SK-N-SH (cell line): ENCODE measurements around the gene PDE4D. TPM values are rescaled to one million over a fixed set of nuclear protein-coding genes. Genes with fewer than 3 reads are reported as not detected.
A peak's percentile ranks its signal among the peaks of the same experiment; 100 is the strongest.

Source experiments
- CTCF ChIA-PET: fragments of 300-600, 350-600 bp; formaldehyde crosslinking; extraction: SDS; loops from one replicate; lab custom pipeline; 2021; lab: Yijun Ruan, JAX
- POLR2A ChIA-PET: fragments of 350-600 bp; sonication (Branson Sonifier 250); formaldehyde crosslinking; extraction: SDS; loops from one replicate; lab custom pipeline; 2020; ENCODE audit warnings: antibody characterized with exemption, inconsistent platforms; lab: Yijun Ruan, JAX
- DNase-seq: peaks from one replicate; pipeline ENCODE4 v3.0.0; 2012
- H2AFZ ChIP-seq: fragments of 200-600 bp; sonication (generic); 2 replicates; pipeline ENCODE4 v1.8.1; 2016; ENCODE audit warnings: antibody characterized with exemption, mild to moderate bottlenecking, low read depth
- H3F3A ChIP-seq: fragments of 200-600 bp; sonication (generic); replicated peaks from 2 replicates; pipeline ENCODE3; 2016; ENCODE audit warnings: antibody characterized with exemption, mild to moderate bottlenecking; ENCODE audit not compliant: insufficient read depth
- H3K27ac ChIP-seq, 2 experiments: fragments of 200-500 bp in 1 of 2; fragments of 200-600 bp in 1 of 2; sonication (Bioruptor generic) in 1 of 2; sonication (generic), shearing (Covaris generic) in 1 of 2; 2 replicates each; pipeline versions ENCODE4 v1.5.1 to v1.6.1; 2014 to 2016; ENCODE audit warnings: low read depth in 2 of 2, inconsistent platforms in 1 of 2, low read length in 1 of 2, mild to moderate bottlenecking in 1 of 2, mixed read lengths in 1 of 2
- H3K27me3 ChIP-seq: fragments of 200-600 bp; sonication (generic), shearing (Covaris generic); 2 replicates; pipeline ENCODE4 v1.6.1; 2016; ENCODE audit warnings: mixed run types; ENCODE audit not compliant: insufficient read depth
- H3K36me3 ChIP-seq, 2 experiments: fragments of 200-500 bp in 1 of 2; fragments of 200-600 bp in 1 of 2; sonication (Bioruptor generic) in 1 of 2; sonication (generic) in 1 of 2; replicated peaks in 1 of 2; 2 replicates each; pipeline versions ENCODE3 to v1.5.1; 2014 to 2016; ENCODE audit warnings: low read length in 1 of 2, mild to moderate bottlenecking in 1 of 2; ENCODE audit not compliant: insufficient read depth in 2 of 2, control insufficient read depth in 1 of 2
- H3K4me1 ChIP-seq, 2 experiments: fragments of 200-500 bp in 1 of 2; fragments of 200-600 bp in 1 of 2; sonication (Bioruptor generic) in 1 of 2; sonication (generic), shearing (Covaris generic) in 1 of 2; 2 replicates each; pipeline versions ENCODE4 v1.5.1 to v1.6.1; 2014 to 2016; ENCODE audit warnings: low read depth in 1 of 2, low read length in 1 of 2, mixed run types in 1 of 2; ENCODE audit not compliant: insufficient read depth in 2 of 2, control insufficient read depth in 1 of 2
- H3K4me2 ChIP-seq: fragments of 200-600 bp; sonication (generic), shearing (Covaris generic); 2 replicates; pipeline ENCODE4 v1.6.1; 2017; ENCODE audit warnings: mixed run types
- H3K4me3 ChIP-seq, 2 experiments: fragments of 200-500 bp in 1 of 2; fragments of 200-600 bp in 1 of 2; sonication (Bioruptor generic) in 1 of 2; sonication (generic), shearing (Covaris generic) in 1 of 2; 2 replicates each; pipeline versions ENCODE4 v1.5.1 to v1.8.1; 2014 to 2016; ENCODE audit warnings: low read depth in 2 of 2, inconsistent platforms in 1 of 2, low read length in 1 of 2, mild to moderate bottlenecking in 1 of 2, mixed read lengths in 1 of 2, moderate library complexity in 1 of 2
- H3K79me2 ChIP-seq: fragments of 200-600 bp; sonication (generic); 2 replicates; pipeline ENCODE4 v1.8.1; 2017; ENCODE audit warnings: mild to moderate bottlenecking; ENCODE audit not compliant: insufficient read depth
- H3K9ac ChIP-seq: fragments of 200-600 bp; sonication (generic); 2 replicates; pipeline ENCODE4 v1.6.1; 2017; ENCODE audit warnings: mixed run types
- H3K9me2 ChIP-seq: fragments of 200-600 bp; sonication (generic); 2 replicates; pipeline ENCODE4 v1.6.1; 2017; ENCODE audit warnings: mixed run types
- H3K9me3 ChIP-seq: fragments of 200-600 bp; sonication (generic); 2 replicates; pipeline ENCODE4 v1.6.1; 2017; ENCODE audit warnings: mixed run types, mild to moderate bottlenecking, moderate library complexity
- H4K20me1 ChIP-seq: fragments of 200-600 bp; sonication (generic); 2 replicates; pipeline ENCODE4 v1.6.1; 2017; ENCODE audit warnings: mild to moderate bottlenecking, mixed run types; ENCODE audit not compliant: insufficient read depth
- ELF1 ChIP-seq: IDR thresholded peaks from 2 replicates; pipeline ENCODE4 v1.4.0; 2012
- FOXJ3 ChIP-seq: sonication (generic); formaldehyde crosslinking; IDR thresholded peaks from 2 replicates; pipeline ENCODE4 v1.5.1; 2020; ENCODE audit warnings: mild to moderate bottlenecking, missing genetic modification reagents
- FOXM1 ChIP-seq: IDR thresholded peaks from 2 replicates; pipeline ENCODE4 v1.4.0; 2012; ENCODE audit warnings: low read depth, mild to moderate bottlenecking
- GABPA ChIP-seq: IDR thresholded peaks from 2 replicates; pipeline ENCODE4 v1.4.0; 2012; ENCODE audit warnings: low read depth, mild to moderate bottlenecking
- JUND ChIP-seq: IDR thresholded peaks from 2 replicates; pipeline ENCODE4 v1.4.0; 2012
- MXI1 ChIP-seq: IDR thresholded peaks from 2 replicates; pipeline ENCODE4 v1.6.1; 2012; ENCODE audit warnings: mild to moderate bottlenecking, low read depth, low read length, improper control_type of control experiment
- NRF1 ChIP-seq: IDR thresholded peaks from 2 replicates; pipeline ENCODE4 v1.6.1; 2012; ENCODE audit warnings: low read depth, mild to moderate bottlenecking, low read length
- RAD21 ChIP-seq: IDR thresholded peaks from 2 replicates; pipeline ENCODE4 v1.6.1; 2012; ENCODE audit warnings: mild to moderate bottlenecking, low read length
- RCOR1 ChIP-seq: fragments of 150-350 bp; IDR thresholded peaks from 2 replicates; pipeline ENCODE4 v1.6.1; 2017; ENCODE audit warnings: antibody characterized with exemption, low read length
- RFX5 ChIP-seq: IDR thresholded peaks from 2 replicates; pipeline ENCODE4 v1.6.1; 2012; ENCODE audit warnings: mild to moderate bottlenecking, improper control_type of control experiment, low read length
- RXRA ChIP-seq: IDR thresholded peaks from 2 replicates; pipeline ENCODE4 v1.4.0; 2012; ENCODE audit warnings: low read depth, mild to moderate bottlenecking, borderline replicate concordance
- SIN3A ChIP-seq: IDR thresholded peaks from 2 replicates; pipeline ENCODE4 v1.6.1; 2012; ENCODE audit warnings: low read depth, mild to moderate bottlenecking, low read length, moderate library complexity, borderline replicate concordance
- TAF1 ChIP-seq: IDR thresholded peaks from 2 replicates; pipeline ENCODE4 v1.6.1; 2012; ENCODE audit warnings: low read depth, mild to moderate bottlenecking, low read length, moderate library complexity, borderline replicate concordance
- TCF12 ChIP-seq: IDR thresholded peaks from 2 replicates; pipeline ENCODE4 v1.4.0; 2012
- TEAD4 ChIP-seq: IDR thresholded peaks from 2 replicates; pipeline ENCODE4 v1.4.0; 2012; ENCODE audit warnings: mild to moderate bottlenecking, borderline replicate concordance; ENCODE audit not compliant: insufficient read depth
- WGBS: methylation state at CpG from one replicate; pipeline ENCODE4 v1.1.6; 2017; ENCODE audit warnings: low lambda C conversion rate; 5-methylcytosine and 5-hydroxymethylcytosine counted together
- polyA plus RNA-seq, 3 experiments: library from polyadenylated mRNA; depleted of rRNA; stranded (reverse); fragments of >200 nt; gene quantifications; 2 replicates each; pipeline ENCODE4 v1.2.3, GENCODE V29; 2012
- TF ChIP-seq, protein P1 (sequence below): IDR thresholded peaks from 2 replicates; pipeline ENCODE4; 2012
- TF ChIP-seq, protein P2 (sequence below): IDR thresholded peaks from 2 replicates; pipeline ENCODE4 v1.4.0; 2012; ENCODE audit warnings: low read depth, borderline replicate concordance
- TF ChIP-seq, protein P3 (sequence below): fragments of 150-350 bp; IDR thresholded peaks from 2 replicates; pipeline ENCODE4 v1.6.1; 2016; ENCODE audit warnings: mild to moderate bottlenecking, low read depth, low read length
- TF ChIP-seq, protein P4 (sequence below): fragments of 200-600 bp; sonication (generic); IDR thresholded peaks from 2 replicates; pipeline ENCODE4 v1.6.1; 2017; ENCODE audit warnings: antibody characterized with exemption, mild to moderate bottlenecking, moderate library complexity
- TF ChIP-seq, protein P5 (sequence below): IDR thresholded peaks from 2 replicates; pipeline ENCODE4 v1.4.0; 2012; ENCODE audit warnings: low read depth

PDE4D gene
- polyA plus RNA-seq, 1 of the 3 experiments (the other 2 are of a cell fraction): 2.4 TPM

DNA sequence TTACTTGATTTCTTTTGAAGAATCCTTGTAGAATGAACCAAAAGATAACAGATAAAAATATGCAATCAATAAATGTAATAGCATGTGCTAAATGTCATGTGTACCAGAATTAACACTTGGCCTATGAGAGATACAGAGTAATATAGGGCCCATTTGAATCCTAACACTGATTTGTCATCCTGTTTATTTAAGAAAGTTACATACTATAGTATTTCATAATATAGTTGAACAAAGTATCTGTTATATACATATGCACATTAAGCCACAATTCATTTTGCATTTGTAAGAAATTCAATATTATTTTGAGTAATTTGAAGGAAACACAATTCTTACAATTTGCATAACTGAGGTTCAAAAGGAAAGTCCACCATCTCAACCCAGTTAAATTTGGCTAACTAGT is 389.5 kb downstream of the PDE4D start (continued):
- TF ChIP-seq SIN3A (no peak), RFX5 (no peak), MXI1 (no peak), RCOR1 (no peak), RAD21 (no peak), RXRA (no peak), JUND (no peak), FOXM1 (no peak)

DNA sequence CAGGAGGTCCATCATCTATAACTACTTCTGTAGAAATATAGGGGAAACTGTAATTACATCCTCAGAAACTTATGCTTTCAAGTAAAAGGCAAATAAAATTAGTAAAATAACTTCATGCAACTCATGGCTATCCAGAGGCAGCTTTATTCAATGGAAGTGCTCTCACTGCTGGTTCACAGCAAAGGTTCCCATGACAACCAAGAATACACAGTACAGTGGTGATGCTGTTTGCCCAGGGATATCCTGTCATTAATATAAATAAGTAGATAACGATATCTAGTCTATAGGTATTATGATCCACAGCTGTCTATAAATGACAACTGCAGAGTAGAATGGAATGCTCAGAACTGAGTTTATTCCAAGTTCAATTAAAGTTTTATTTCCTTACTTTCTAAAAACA is 390.3 kb downstream of the PDE4D start:
- H3K36me3 ChIP-seq: peaks cover 0 to 5% of the 10 kb centered on the region in 2 experiments
- DNase-seq: peak; percentile 12
- no peaks in the 10 kb centered on the region for H3K4me1 ChIP-seq
- H3F3A ChIP-seq: no peaks in the 10 kb centered on the region
- WGBS: 40% methylated on average over 1 of the region's 1 CpG
- CTCF ChIA-PET: interaction anchor here (1.2 to 2.8 kb wide), 4 partner anchors 15 to 170 kb away, joined by 3 to 13 read pairs (median 4); no protein-coding TSS in a partner anchor
- POLR2A ChIA-PET: no interaction called here
- H3K27me3 ChIP-seq: no peaks in the 10 kb centered on the region
- H3K27ac ChIP-seq: no peak overlapping the region
- no peak overlapping the region for H2AFZ ChIP-seq
- no peak overlapping the region for H3K4me3 ChIP-seq
- no peaks in the 10 kb centered on the region for H3K9me2 ChIP-seq
- H3K79me2 ChIP-seq: no peaks in the 10 kb centered on the region
- H3K9ac ChIP-seq: no peak overlapping the region
- no peaks in the 10 kb centered on the region for H3K9me3 ChIP-seq
- H3K4me2 ChIP-seq: no peak overlapping the region
- no peaks in the 10 kb centered on the region for H4K20me1 ChIP-seq
- TF ChIP-seq, protein P1, sequence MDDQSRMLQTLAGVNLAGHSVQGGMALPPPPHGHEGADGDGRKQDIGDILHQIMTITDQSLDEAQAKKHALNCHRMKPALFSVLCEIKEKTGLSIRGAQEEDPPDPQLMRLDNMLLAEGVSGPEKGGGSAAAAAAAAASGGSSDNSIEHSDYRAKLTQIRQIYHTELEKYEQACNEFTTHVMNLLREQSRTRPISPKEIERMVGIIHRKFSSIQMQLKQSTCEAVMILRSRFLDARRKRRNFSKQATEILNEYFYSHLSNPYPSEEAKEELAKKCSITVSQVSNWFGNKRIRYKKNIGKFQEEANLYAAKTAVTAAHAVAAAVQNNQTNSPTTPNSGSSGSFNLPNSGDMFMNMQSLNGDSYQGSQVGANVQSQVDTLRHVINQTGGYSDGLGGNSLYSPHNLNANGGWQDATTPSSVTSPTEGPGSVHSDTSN: no peak
- TF ChIP-seq RAD21: no peak
- no peak for TF ChIP-seq ELF1
- TF ChIP-seq, protein P2, sequence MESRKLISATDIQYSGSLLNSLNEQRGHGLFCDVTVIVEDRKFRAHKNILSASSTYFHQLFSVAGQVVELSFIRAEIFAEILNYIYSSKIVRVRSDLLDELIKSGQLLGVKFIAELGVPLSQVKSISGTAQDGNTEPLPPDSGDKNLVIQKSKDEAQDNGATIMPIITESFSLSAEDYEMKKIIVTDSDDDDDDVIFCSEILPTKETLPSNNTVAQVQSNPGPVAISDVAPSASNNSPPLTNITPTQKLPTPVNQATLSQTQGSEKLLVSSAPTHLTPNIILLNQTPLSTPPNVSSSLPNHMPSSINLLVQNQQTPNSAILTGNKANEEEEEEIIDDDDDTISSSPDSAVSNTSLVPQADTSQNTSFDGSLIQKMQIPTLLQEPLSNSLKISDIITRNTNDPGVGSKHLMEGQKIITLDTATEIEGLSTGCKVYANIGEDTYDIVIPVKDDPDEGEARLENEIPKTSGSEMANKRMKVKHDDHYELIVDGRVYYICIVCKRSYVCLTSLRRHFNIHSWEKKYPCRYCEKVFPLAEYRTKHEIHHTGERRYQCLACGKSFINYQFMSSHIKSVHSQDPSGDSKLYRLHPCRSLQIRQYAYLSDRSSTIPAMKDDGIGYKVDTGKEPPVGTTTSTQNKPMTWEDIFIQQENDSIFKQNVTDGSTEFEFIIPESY: no peak
- TF ChIP-seq, protein P3, sequence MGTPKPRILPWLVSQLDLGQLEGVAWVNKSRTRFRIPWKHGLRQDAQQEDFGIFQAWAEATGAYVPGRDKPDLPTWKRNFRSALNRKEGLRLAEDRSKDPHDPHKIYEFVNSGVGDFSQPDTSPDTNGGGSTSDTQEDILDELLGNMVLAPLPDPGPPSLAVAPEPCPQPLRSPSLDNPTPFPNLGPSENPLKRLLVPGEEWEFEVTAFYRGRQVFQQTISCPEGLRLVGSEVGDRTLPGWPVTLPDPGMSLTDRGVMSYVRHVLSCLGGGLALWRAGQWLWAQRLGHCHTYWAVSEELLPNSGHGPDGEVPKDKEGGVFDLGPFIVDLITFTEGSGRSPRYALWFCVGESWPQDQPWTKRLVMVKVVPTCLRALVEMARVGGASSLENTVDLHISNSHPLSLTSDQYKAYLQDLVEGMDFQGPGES: no peak
- TF ChIP-seq NRF1: no peak
- TF ChIP-seq, protein P4, sequence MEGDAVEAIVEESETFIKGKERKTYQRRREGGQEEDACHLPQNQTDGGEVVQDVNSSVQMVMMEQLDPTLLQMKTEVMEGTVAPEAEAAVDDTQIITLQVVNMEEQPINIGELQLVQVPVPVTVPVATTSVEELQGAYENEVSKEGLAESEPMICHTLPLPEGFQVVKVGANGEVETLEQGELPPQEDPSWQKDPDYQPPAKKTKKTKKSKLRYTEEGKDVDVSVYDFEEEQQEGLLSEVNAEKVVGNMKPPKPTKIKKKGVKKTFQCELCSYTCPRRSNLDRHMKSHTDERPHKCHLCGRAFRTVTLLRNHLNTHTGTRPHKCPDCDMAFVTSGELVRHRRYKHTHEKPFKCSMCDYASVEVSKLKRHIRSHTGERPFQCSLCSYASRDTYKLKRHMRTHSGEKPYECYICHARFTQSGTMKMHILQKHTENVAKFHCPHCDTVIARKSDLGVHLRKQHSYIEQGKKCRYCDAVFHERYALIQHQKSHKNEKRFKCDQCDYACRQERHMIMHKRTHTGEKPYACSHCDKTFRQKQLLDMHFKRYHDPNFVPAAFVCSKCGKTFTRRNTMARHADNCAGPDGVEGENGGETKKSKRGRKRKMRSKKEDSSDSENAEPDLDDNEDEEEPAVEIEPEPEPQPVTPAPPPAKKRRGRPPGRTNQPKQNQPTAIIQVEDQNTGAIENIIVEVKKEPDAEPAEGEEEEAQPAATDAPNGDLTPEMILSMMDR: no peak
- TF ChIP-seq GABPA: no peak
- TF ChIP-seq, protein P5, sequence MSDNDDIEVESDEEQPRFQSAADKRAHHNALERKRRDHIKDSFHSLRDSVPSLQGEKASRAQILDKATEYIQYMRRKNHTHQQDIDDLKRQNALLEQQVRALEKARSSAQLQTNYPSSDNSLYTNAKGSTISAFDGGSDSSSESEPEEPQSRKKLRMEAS: no peak
- TF ChIP-seq TCF12: no peak
- no peak for TF ChIP-seq TEAD4
- no peak for TF ChIP-seq RCOR1
- no peak for TF ChIP-seq SIN3A
- TF ChIP-seq RXRA: no peak
- no peak for TF ChIP-seq FOXJ3 (CRISPR knock-in tag)
- TF ChIP-seq TAF1: no peak
